Adipose tissue (tissue), 3 donors: ENCODE measurements around the gene CAMK2N1. TPM values are rescaled to one million over a fixed set of nuclear protein-coding genes. Genes with fewer than 3 reads are reported as not detected.

Experiments used
- H3K27ac ChIP-seq: one replicate; pipeline ENCODE4 v1.5.1; 2013; ENCODE audit warnings: low read depth, low read length
- WGBS, 3 donors: extraction: QIAGEN DNeasy Blood & Tissue Kit; methylation state at CpG; one replicate each; pipeline ENCODE4 v1.1.7; 2013; 5-methylcytosine and 5-hydroxymethylcytosine counted together
- polyA plus RNA-seq, 3 donors: library from polyadenylated mRNA; stranded (reverse); fragments of 200-250 nt; gene quantifications; one replicate each; pipeline ENCODE4 v1.2.3, GENCODE V29; 2013
- donor health status: healthy with polysubstance abuse.
- donor health status: Bipolar disorder and iron deficiency.
- donor health status: healthy.

Gene CAMK2N1
- polyA plus RNA-seq, 3 donors, result 2.2 to 36.2 (median 6.2) TPM

GRCh38 chr1:20483098-20483832 lies 2.7 kb downstream of the CAMK2N1 start:
- WGBS, 3 donors, result 34 to 53% (median 44%) methylated on average over 16 of the region's 16 CpGs
- H3K27ac ChIP-seq, result no peak overlapping the region

GRCh38 chr1:20481643-20482498 lies 4.1 kb downstream of the CAMK2N1 start:
- WGBS, 3 donors, result 59 to 67% (median 65%) methylated on average over 10 of the region's 10 CpGs
- no peak overlapping the region for H3K27ac ChIP-seq

- 32 to 70% (median 60%) methylated on average over 7 of the region's 7 CpGs for WGBS, 3 donors
- H3K27ac ChIP-seq, result no peak overlapping the region
Measured at GRCh38 chr1:20480951-20481617, 4.9 kb downstream of the CAMK2N1 start.

GRCh38 chr1:20480243-20480944 lies 5.6 kb downstream of the CAMK2N1 start:
- WGBS, 3 donors, result 44 to 80% (median 77%) methylated on average over 10 of the region's 10 CpGs
- H3K27ac ChIP-seq, result no peak overlapping the region

GRCh38 chr1:20479840-20480239 lies 6.2 kb downstream of the CAMK2N1 start:
- WGBS, 3 donors, result 62 to 88% (median 84%) methylated on average over 4 of the region's 4 CpGs
- no peak overlapping the region for H3K27ac ChIP-seq

GRCh38 chr1:20478057-20478635 lies 7.9 kb downstream of the CAMK2N1 start:
- no peak overlapping the region for H3K27ac ChIP-seq
- 62 to 74% (median 71%) methylated on average over 5 of the region's 5 CpGs for WGBS, 3 donors

- H3K27ac ChIP-seq, result no peak overlapping the region
Measured at GRCh38 chr1:20477348-20478056, 8.5 kb downstream of the CAMK2N1 start.

GRCh38 chr1:20476265-20477038 lies 9.6 kb downstream of the CAMK2N1 start:
- WGBS, 3 donors, result 9 to 10% (median 10%) methylated on average over 32 to 33 of the region's 33 CpGs
- H3K27ac ChIP-seq, result no peak overlapping the region

More at GRCh38 chr1:20477348-20478056, 8.5 kb downstream of the CAMK2N1 start:
- 40 to 52% (median 43%) methylated on average over 10 of the region's 10 CpGs for WGBS, 3 donors

- WGBS, 3 donors, result 61 to 63% (median 62%) methylated on average over 7 of the region's 7 CpGs
- no peak overlapping the region for H3K27ac ChIP-seq
Measured at GRCh38 chr1:20474996-20475395, 11.0 kb downstream of the CAMK2N1 start.

GRCh38 chr1:20474333-20474975 lies 11.6 kb downstream of the CAMK2N1 start:
- 77 to 85% (median 82%) methylated on average over 2 of the region's 2 CpGs for WGBS, 3 donors
- H3K27ac ChIP-seq, result no peak overlapping the region

- no peak overlapping the region for H3K27ac ChIP-seq
- 87 to 90% (median 88%) methylated on average over 4 of the region's 4 CpGs for WGBS, 3 donors
Measured at GRCh38 chr1:20473894-20474293, 12.1 kb downstream of the CAMK2N1 start.

- 30 to 32% (median 30%) methylated on average over 28 of the region's 28 CpGs for WGBS, 3 donors
- H3K27ac ChIP-seq, result no peak overlapping the region
Measured at GRCh38 chr1:20472860-20473711, 12.9 kb downstream of the CAMK2N1 start.

- no peak overlapping the region for H3K27ac ChIP-seq
- 90 to 95% (median 94%) methylated on average over 4 of the region's 4 CpGs for WGBS, 3 donors
Measured at GRCh38 chr1:20472121-20472520, 13.9 kb downstream of the CAMK2N1 start.

GRCh38 chr1:20470194-20470593 lies 15.8 kb downstream of the CAMK2N1 start:
- 50 to 63% (median 52%) methylated on average over 3 of the region's 3 CpGs for WGBS, 3 donors

GRCh38 chr1:20469406-20470076 lies 16.5 kb downstream of the CAMK2N1 start:
- WGBS, 3 donors, result 87 to 95% (median 88%) methylated on average over 1 of the region's 1 CpG
- no peak overlapping the region for H3K27ac ChIP-seq

More at GRCh38 chr1:20470194-20470593, 15.8 kb downstream of the CAMK2N1 start:
- H3K27ac ChIP-seq, result no peak overlapping the region
